Large intestine (tissue), 3 donors: ENCODE data around the gene SRRM4. TPM values are rescaled to one million over a fixed set of nuclear protein-coding genes. Genes with fewer than 3 reads are reported as not detected.

Experiments
- DNase-seq, 2 donors: peaks; one replicate each; pipeline versions ENCODE4 v3.0.0 to v3.0.0-alpha.2; 2013
- H3K27ac ChIP-seq: one replicate; pipeline ENCODE4 v1.5.1; 2013; ENCODE audit warnings: low read length
- H3K27me3 ChIP-seq: 2 replicates; pipeline ENCODE4 v1.6.1; 2013; ENCODE audit warnings: low read length; ENCODE audit not compliant: control insufficient read depth, insufficient read depth
- H3K36me3 ChIP-seq: 2 replicates; pipeline ENCODE4 v1.6.1; 2013; ENCODE audit warnings: low read length; ENCODE audit not compliant: control insufficient read depth, insufficient read depth
- H3K4me1 ChIP-seq: one replicate; pipeline ENCODE4 v1.6.1; 2013; ENCODE audit warnings: low read length; ENCODE audit not compliant: control insufficient read depth, insufficient read depth
- H3K4me3 ChIP-seq: one replicate; pipeline ENCODE4 v1.5.1; 2013; ENCODE audit warnings: low read length
- H3K9me3 ChIP-seq: one replicate; pipeline ENCODE4 v1.6.1; 2013; ENCODE audit warnings: mild to moderate bottlenecking, low read depth, low read length, moderate library complexity; ENCODE audit not compliant: control insufficient read depth
- WGBS: methylation state at CpG from one replicate; pipeline ENCODE4 v1.1.5; 2013; ENCODE audit warnings: low lambda C conversion rate; ENCODE audit not compliant: insufficient coverage; 5-methylcytosine and 5-hydroxymethylcytosine counted together
- polyA plus RNA-seq: library from polyadenylated mRNA; unstranded; fragments of 120-200 nt; gene quantifications from one replicate; pipeline ENCODE4 v1.2.1, GENCODE V29; 2013

Gene SRRM4
- polyA plus RNA-seq, 1 donor = 1.6 TPM

DNA sequence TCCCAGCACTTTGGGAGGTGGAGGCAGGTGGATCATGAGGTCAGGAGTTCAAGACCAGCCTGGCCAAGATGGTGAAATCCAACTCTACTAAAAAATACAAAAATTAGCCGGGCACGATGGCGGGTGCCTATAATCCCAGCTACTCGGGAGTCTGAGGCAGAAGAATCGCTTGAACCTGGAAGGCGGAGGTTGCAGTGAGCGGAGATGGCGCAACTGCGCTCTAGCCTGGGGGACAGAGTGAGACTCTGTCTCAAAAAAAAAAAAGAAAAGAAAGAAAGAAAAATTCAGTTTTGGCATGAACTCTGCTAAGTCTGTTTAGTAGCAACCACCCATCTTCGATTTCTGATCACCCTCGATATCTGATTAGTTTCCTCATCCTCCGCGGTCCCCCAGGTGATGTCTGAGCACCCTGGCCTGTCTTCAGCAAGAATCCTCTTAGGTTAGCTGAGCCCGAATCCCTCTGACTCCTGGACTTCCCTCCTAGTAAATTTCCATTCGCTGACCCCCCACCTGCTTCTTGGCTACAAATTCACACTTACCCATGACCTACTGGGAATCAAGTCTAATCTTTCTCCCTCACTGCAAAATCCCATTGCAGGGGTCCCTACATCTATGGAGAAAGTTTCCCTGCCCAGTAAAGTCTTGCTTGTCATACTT, 196.5 kb downstream of the SRRM4 start:
- no peak overlapping the region for H3K4me3 ChIP-seq
- peaks cover 24% of the 10 kb centered on the region for H3K27me3 ChIP-seq
- H3K9me3 ChIP-seq = peaks cover 3% of the 10 kb centered on the region
- no peak overlapping the region for H3K27ac ChIP-seq
- no peaks in the 10 kb centered on the region for H3K36me3 ChIP-seq
- 100% methylated on average over 4 of the region's 15 CpGs for WGBS
- no peak for DNase-seq
- no peaks in the 10 kb centered on the region for H3K4me1 ChIP-seq

DNA sequence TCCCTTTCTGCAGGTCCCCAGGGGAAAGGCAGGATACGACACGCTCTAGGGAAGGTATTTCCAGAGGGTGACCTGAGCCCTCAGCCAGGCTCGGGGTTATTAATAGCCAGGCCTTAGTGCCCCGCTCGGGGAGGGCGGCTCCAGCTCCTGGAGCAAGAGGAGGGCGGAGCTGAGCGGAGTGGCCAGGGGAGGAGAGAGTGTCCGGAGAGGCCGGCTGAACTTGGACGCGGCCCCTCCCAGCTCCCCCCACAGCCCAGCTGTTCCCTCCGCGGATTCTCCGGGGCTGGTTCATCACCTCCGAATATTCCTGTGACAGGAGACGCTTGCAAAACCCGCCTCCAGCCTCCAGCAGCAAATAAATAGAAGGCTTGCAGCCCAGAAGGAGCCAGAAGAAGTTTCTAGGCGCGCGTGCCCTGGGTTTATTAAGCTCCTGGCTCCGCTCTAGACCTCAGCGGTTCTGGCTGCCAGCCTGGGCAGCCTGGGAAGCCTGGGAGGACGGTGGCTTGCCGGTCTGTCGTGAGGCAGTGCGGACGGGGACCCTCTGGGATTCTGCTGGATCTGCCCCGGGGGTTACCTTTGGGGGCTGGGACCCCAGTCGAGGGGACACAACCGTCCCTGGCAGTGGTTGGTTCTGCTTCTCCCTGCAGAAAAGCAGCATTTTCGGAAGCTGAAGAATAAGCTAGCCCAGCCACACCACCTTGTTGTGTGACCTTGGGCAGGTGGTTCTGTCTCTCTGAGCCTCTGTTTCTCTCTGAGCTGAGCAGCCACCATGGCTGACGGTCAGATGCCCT, 197.4 kb downstream of the SRRM4 start, which contains the start of gene HSPB8:
Gene HSPB8 (plus strand): TSS at position 388 of the 791 bp plus-strand sequence. CDS start 382 bp downstream, at position 770.
- WGBS = no CpG with 5 or more reads among the region's 33 CpGs
- peak in 1 of 2 donors; percentile 36 for DNase-seq
- Histone ChIP-seq H3K27ac (peak within 1 kb of the TSS; percentile 33), H3K4me1 (no peaks in the 10 kb centered on the region), H3K36me3 (no peaks in the 10 kb centered on the region), H3K4me3 (peak within 1 kb of the TSS; percentile 30), H3K9me3 (peaks cover 3% of the 10 kb centered on the region), H3K27me3 (peaks cover 24% of the 10 kb centered on the region)

DNA sequence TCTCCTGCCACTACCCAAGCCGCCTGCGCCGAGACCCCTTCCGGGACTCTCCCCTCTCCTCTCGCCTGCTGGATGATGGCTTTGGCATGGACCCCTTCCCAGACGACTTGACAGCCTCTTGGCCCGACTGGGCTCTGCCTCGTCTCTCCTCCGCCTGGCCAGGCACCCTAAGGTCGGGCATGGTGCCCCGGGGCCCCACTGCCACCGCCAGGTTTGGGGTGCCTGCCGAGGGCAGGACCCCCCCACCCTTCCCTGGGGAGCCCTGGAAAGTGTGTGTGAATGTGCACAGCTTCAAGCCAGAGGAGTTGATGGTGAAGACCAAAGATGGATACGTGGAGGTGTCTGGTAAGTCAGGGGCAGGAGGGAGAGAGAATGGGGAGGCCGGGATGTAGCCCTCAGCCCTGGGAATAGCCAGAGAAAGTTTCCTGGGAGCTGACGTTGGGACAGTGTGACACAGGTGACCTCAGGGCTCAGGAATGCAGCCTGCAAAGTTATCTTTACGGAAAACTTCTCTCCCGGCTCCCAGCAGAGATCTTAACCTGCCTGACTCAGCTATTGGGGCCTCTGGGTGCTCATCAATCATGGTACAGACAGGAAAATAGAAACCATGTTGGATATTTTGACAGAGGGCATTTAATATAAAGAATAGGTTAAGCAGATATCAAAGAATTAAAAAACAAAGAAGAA, 198.1 kb downstream of the SRRM4 start:
- no peak for DNase-seq
- H3K9me3 ChIP-seq = peaks cover 3% of the 10 kb centered on the region
- peak overlapping the region; percentile 30 for H3K4me3 ChIP-seq
- whole genome bisulfite sequencing = 42% methylated on average over 3 of the region's 18 CpGs
- peaks cover 24% of the 10 kb centered on the region for H3K27me3 ChIP-seq
- H3K27ac ChIP-seq = no peak overlapping the region
- H3K36me3 ChIP-seq = no peaks in the 10 kb centered on the region
- no peaks in the 10 kb centered on the region for H3K4me1 ChIP-seq

DNA sequence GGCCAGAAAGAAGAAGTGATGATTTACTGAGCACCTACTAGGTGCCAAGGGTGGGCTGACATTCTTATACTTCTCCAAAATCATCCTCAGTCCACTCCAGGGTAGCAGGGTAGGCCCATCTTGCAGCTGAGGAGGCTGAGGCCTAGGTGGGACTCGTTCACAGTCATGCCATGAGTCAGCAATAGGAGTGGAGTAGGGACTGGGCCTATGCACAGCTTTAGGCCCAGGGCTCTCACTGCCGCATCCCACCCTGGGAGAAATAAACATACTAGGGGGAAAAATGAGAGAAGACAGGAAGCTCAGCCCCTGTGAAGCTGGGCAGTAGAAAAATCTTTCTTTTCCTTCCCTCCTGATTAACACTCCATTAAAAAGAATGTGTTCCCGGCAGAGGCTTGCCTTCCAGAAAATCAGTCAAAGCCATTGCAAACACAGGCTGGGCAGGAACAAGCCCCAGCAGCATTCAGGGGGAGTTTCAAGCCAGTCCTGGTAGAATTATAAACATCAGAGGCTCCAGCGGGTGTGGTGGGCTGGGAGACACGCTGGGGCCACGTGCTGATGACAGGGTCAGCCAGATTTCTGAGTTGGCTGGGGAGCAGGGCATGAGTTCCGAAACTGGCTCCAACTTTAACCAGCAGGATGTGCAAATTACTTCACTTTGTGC, 199.2 kb downstream of the SRRM4 start:
- peak overlapping the region; percentile 30 for H3K4me3 ChIP-seq

DNA sequence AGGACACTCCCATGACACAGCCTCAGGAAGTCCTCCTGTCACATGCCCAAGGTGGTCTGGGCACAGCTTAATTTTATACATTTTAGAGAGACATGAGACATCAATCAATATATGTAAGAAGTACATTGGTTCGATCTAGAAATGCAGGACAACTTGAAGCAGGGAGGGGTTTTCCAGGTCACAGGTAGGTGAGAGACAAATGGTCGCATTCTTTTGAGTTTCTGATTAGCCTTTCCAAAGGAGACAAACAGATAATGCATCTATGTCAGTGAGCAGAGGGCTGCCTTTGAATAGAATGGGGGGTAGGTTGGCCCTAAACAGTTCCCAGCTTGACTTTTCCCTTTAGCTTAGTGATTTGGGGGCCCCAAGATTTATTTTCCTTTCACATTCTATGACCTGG, 199.9 kb downstream of the SRRM4 start:
- H3K27ac ChIP-seq = no peak overlapping the region
- WGBS = no CpG with 5 or more reads among the region's 2 CpGs
- H3K36me3 ChIP-seq = no peaks in the 10 kb centered on the region
- DNase-seq = no peak
- no peak overlapping the region for H3K4me3 ChIP-seq
- no peaks in the 10 kb centered on the region for H3K4me1 ChIP-seq
- peaks cover 21% of the 10 kb centered on the region for H3K27me3 ChIP-seq
- H3K9me3 ChIP-seq = peaks cover 3% of the 10 kb centered on the region

More for the DNA sequence above, 199.2 kb downstream of the SRRM4 start:
- Histone ChIP-seq H3K27ac (peak overlapping the region; percentile 39), H3K27me3 (peaks cover 24% of the 10 kb centered on the region), H3K4me1 (no peaks in the 10 kb centered on the region), H3K36me3 (no peaks in the 10 kb centered on the region), H3K9me3 (peaks cover 3% of the 10 kb centered on the region)
- no peak for DNase-seq
- no CpG with 5 or more reads among the region's 7 CpGs for WGBS

DNA sequence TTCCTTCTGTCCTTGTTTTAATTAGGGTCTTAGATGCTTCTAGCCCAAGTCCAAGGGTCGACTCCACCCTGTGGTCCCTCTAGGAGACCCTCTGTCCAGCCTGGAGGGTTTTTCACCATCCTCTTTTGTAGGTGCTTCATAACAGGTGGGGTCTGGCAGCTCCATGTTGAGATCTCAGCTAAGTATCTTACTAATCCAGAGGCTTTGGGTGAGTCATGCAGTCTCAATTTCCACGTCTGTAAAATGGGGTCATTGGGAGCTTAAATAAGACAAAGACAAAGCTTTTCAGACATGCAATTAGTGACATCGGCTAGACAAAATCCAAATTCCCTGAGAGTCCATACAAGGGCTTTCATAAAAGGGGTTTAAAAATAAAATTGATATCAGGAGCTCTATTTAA, 200.6 kb downstream of the SRRM4 start:
- no CpG with 5 or more reads among the region's 3 CpGs for WGBS
- DNase-seq = no peak

DNA sequence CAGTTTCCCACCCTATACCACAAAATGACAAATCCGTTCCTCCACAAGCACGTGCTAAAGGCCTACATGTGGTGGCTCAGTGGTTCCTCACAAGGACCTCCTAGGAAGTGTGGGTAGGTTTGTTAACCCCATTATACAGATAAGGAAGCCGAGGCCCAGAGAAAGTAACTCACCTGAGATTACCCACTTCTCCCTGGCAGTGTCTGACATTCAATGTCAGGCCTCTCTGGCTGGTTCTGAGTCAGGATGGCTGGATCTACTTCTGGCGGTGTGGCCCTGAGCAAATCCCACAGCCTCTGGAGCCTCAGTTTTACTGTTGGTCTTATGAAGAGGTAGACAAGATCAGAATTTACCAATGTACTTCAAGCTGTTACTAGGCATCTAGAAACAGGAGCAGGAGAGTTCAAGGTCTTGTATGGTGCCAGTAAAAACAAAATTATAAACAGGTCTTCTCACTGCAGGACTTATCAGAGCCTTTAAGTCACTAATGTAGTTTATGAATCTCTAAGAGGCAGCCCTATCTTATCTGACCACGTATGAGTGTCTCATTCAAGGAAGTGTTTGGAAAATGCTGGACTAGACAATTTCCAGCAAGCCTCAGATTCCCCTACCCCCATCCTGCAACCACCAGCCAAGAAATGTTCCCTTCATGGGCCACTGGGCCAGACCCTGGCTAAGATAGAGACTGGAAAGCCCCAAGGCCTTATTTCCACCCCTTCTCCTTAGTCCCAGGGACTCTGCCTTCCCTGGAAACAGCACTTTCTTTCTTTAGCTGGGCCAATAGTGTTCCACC, 201.6 kb downstream of the SRRM4 start:
- Histone ChIP-seq H3K27me3 (peaks cover 16% of the 10 kb centered on the region), H3K4me1 (no peaks in the 10 kb centered on the region), H3K36me3 (no peaks in the 10 kb centered on the region), H3K9me3 (peaks cover 3% of the 10 kb centered on the region), H3K27ac (no peak overlapping the region), H3K4me3 (no peak overlapping the region)
- no peak for DNase-seq
- WGBS = no CpG with 5 or more reads among the region's 5 CpGs

More for the DNA sequence above, 200.6 kb downstream of the SRRM4 start:
- Histone ChIP-seq H3K36me3 (no peaks in the 10 kb centered on the region), H3K27ac (no peak overlapping the region), H3K4me1 (no peaks in the 10 kb centered on the region), H3K9me3 (peaks cover 3% of the 10 kb centered on the region), H3K4me3 (no peak overlapping the region), H3K27me3 (peaks cover 17% of the 10 kb centered on the region)

DNA sequence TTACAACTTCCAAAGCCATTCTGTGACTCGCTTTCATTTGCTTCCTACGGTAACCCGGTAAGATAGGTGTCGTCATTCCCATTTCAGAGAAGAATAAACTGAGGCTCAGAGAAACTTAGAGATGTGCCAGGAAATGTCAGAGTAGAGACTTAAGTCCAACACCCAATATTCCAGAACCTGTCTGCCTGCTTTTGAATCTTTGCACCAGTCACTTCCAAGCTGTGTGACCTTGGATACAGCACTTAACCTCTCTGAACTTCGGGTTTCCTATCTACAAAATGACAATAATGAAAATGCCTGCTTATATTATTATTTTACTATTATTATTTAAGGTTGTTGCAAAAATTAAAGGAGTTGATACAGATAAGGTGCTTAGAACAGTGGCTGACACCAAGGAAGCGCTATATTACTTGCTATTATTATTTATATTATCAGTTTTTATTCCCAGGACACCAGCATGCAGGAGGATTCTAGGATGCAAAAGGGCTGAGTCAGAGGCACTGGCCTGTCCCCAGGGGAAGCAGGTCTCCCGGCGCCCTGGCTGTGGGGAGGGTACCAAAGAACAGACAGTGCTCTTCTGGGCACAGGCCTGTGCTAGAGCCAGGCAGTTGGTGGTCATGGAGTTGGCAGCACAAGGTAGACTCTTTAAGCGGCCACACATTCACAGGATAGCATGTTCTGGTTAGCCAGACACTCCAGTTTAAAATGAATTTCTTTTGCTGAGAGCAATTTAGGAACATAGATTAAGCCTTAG, 202.8 kb downstream of the SRRM4 start:
- H3K4me1 ChIP-seq = no peaks in the 10 kb centered on the region
- DNase-seq = no peak
- H3K27ac ChIP-seq = no peak overlapping the region

DNA sequence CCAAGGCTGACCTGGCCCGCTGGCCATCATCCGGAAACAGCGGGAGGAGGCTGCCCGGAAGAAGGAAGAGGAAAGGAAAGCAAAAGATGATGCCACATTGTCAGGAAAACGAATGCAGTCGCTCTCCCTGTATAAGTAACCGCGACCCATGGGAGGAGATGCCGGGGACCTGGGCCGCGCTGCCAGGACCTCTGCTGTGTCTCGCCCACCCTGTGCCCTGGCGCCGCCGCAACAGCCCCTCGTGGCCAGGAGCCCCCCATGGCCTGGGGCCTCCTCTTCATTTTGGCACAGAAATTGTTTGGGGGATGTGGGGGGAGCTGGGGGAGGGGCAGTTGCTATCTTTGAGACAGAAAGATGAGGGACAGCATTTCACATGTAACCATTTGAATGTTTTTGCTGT, 213.9 kb downstream of the SRRM4 start:
- Histone ChIP-seq H3K4me1 (no peaks in the 10 kb centered on the region), H3K27me3 (no peaks in the 10 kb centered on the region), H3K9me3 (no peaks in the 10 kb centered on the region), H3K36me3 (no peaks in the 10 kb centered on the region), H3K27ac (no peak overlapping the region), H3K4me3 (no peak overlapping the region)
- no peak for DNase-seq
- WGBS = 96% methylated on average over 4 of the region's 16 CpGs

More for the DNA sequence above, 202.8 kb downstream of the SRRM4 start:
- Histone ChIP-seq H3K36me3 (no peaks in the 10 kb centered on the region), H3K27me3 (peaks cover 5% of the 10 kb centered on the region), H3K4me3 (no peak overlapping the region), H3K9me3 (peaks cover 3% of the 10 kb centered on the region)
- WGBS = 94% methylated on average over 3 of the region's 9 CpGs
